PC-3 (cell line): ENCODE data around the gene TMED1. TPM values are rescaled to one million over a fixed set of nuclear protein-coding genes. Genes with fewer than 3 reads are reported as not detected.

Experiments
- ATAC-seq: fragments of 200-7000 bp; cut with Tn5 transposase; 2 replicates; pipeline ENCODE4 v1.9.1; 2020; ENCODE audit warnings: mild to moderate bottlenecking, moderate library complexity
- BruUV-seq: library from RNA; stranded (reverse); fragments of 400-500 nt; replicated peaks from 2 replicates; lab custom pipeline; 2021; lab: Mats Ljungman, UMichigan
- CTCF ChIA-PET: fragments of 300-600 bp; sonication (Branson Sonifier 250); formaldehyde crosslinking; loops from one replicate; lab custom pipeline; 2022; ENCODE audit warnings: antibody characterized with exemption; lab: Charles Lee
- POLR2A ChIA-PET: fragments of 300-600 bp; sonication (Branson Sonifier 250); formaldehyde crosslinking; loops from one replicate; lab custom pipeline; 2022; ENCODE audit warnings: antibody characterized with exemption; ENCODE audit not compliant: unreplicated experiment; lab: Charles Lee
- DNase-seq: peaks from one replicate; pipeline ENCODE4 v3.0.0-alpha.2; 2015
- H2AFZ ChIP-seq: fragments of 300-600 bp; sonication (generic); 2 replicates; pipeline ENCODE4 v1.6.0; 2016; ENCODE audit warnings: antibody characterized with exemption, low read length
- H3F3A ChIP-seq: fragments of 300-600 bp; sonication (generic); one replicate; pipeline ENCODE4 v1.6.0; 2017; ENCODE audit warnings: antibody characterized with exemption, low read length, control low read depth, mild to moderate bottlenecking; ENCODE audit not compliant: unreplicated experiment
- H3K27ac ChIP-seq: fragments of 300-600 bp; sonication (generic); 2 replicates; pipeline ENCODE4 v1.5.1; 2016; ENCODE audit warnings: mild to moderate bottlenecking, low read length
- H3K27me3 ChIP-seq: fragments of 300-600 bp; sonication (generic); 2 replicates; pipeline ENCODE4 v1.6.1; 2016; ENCODE audit warnings: low read length, mixed read lengths
- H3K36me3 ChIP-seq: fragments of 300-600 bp; sonication (generic); 2 replicates; pipeline ENCODE4 v1.6.1; 2016; ENCODE audit warnings: low read depth, mixed run types, low read length, mixed read lengths
- H3K4me1 ChIP-seq: fragments of 300-600 bp; sonication (generic); 2 replicates; pipeline ENCODE4 v1.5.1; 2016; ENCODE audit warnings: low read length; ENCODE audit not compliant: insufficient read depth
- H3K4me2 ChIP-seq: fragments of 300-600 bp; sonication (generic); 2 replicates; pipeline ENCODE4 v1.6.0; 2016; ENCODE audit warnings: low read length
- H3K4me3 ChIP-seq: fragments of 300-600 bp; sonication (generic); 2 replicates; pipeline ENCODE4 v1.5.1; 2016; ENCODE audit warnings: mild to moderate bottlenecking, low read length, mixed read lengths
- H3K79me2 ChIP-seq: fragments of 300-600 bp; sonication (generic); 2 replicates; pipeline ENCODE4 v1.6.1; 2017; ENCODE audit warnings: low read length, mixed read lengths
- H3K9ac ChIP-seq: fragments of 300-600 bp; sonication (generic); 2 replicates; pipeline ENCODE4 v1.6.0; 2016; ENCODE audit warnings: mild to moderate bottlenecking, low read length
- H3K9me2 ChIP-seq: fragments of 300-600 bp; sonication (generic); replicated peaks from 2 replicates; pipeline ENCODE4 v1.6.1; 2016; ENCODE audit warnings: mixed run types, low read length, mixed read lengths
- H3K9me3 ChIP-seq: fragments of 300-600 bp; sonication (generic); 2 replicates; pipeline ENCODE4 v1.6.1; 2016; ENCODE audit warnings: low read length, mixed read lengths
- H4K20me1 ChIP-seq: fragments of 300-600 bp; sonication (generic); 2 replicates; pipeline ENCODE4 v1.6.1; 2016; ENCODE audit warnings: low read length, mixed read lengths
- EZH2 ChIP-seq: fragments of 300-600 bp; sonication (generic); IDR thresholded peaks from one replicate; pipeline ENCODE4 v1.6.1; 2017; ENCODE audit warnings: antibody characterized with exemption, mild to moderate bottlenecking, low read length; ENCODE audit not compliant: unreplicated experiment
- EZH2phosphoT487 ChIP-seq: fragments of 300-600 bp; sonication (generic); IDR thresholded peaks from 2 replicates; pipeline ENCODE4 v1.6.1; 2018; ENCODE audit warnings: mild to moderate bottlenecking, antibody characterized with exemption, low read length, borderline replicate concordance
- intact Hi-C: fragments of 100-400 bp; cut with micrococcal nuclease; formaldehyde crosslinking; loops from 2 replicates; pipeline ENCODE4 v1.9.0; 2023
- total RNA-seq: library from RNA; depleted of rRNA; stranded (reverse); fragments of >200 nt; gene quantifications from 2 replicates; pipeline ENCODE4 v1.2.3, GENCODE V29; 2014
- TF ChIP-seq, protein P1 (sequence below): fragments of 300-600 bp; sonication (generic); conservative IDR thresholded peaks from 2 replicates; pipeline ENCODE4 v1.5.1; 2017; ENCODE audit warnings: antibody characterized with exemption, low read depth, mild to moderate bottlenecking, low read length

The TMED1 gene
- total RNA-seq, 1 experiment from 2014 or later: 81.2 TPM

DNA sequence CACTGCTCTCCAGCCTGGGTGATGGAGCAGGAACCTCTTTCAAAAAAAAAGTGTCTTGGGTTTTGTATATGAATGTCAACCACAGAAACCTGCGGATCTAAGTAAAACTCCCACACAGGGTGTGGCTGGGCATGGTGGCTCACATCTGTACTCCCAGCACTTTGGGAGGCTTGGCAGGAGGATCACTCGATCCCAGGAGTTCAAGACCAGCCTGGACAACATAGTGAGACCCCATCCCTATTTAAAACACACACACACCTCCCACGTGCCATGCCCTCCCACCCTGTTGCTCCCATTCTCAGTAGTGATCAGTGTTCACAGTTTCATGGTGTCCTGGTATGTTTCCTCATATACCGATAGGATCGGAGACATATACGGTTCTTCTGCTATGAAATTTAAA, 9.2 kb downstream of the TMED1 start:
- Histone ChIP-seq H3K9me2 (no peaks in the 10 kb centered on the region), H3K9ac (no peak overlapping the region), H4K20me1 (no peaks in the 10 kb centered on the region), H3K4me1 (no peaks in the 10 kb centered on the region), H3K27me3 (no peaks in the 10 kb centered on the region), H3F3A (no peaks in the 10 kb centered on the region), H3K36me3 (peaks cover 25% of the 10 kb centered on the region), H3K4me2 (no peak overlapping the region), H3K79me2 (no peaks in the 10 kb centered on the region), H3K27ac (no peak overlapping the region), H3K4me3 (no peak overlapping the region), H2AFZ (no peak overlapping the region), H3K9me3 (no peaks in the 10 kb centered on the region)
- ChIA-PET CTCF (no interaction called here), POLR2A (no interaction called here)
- intact Hi-C loops: no loop called here
- TF ChIP-seq EZH2: no peak
- TF ChIP-seq, protein P1, sequence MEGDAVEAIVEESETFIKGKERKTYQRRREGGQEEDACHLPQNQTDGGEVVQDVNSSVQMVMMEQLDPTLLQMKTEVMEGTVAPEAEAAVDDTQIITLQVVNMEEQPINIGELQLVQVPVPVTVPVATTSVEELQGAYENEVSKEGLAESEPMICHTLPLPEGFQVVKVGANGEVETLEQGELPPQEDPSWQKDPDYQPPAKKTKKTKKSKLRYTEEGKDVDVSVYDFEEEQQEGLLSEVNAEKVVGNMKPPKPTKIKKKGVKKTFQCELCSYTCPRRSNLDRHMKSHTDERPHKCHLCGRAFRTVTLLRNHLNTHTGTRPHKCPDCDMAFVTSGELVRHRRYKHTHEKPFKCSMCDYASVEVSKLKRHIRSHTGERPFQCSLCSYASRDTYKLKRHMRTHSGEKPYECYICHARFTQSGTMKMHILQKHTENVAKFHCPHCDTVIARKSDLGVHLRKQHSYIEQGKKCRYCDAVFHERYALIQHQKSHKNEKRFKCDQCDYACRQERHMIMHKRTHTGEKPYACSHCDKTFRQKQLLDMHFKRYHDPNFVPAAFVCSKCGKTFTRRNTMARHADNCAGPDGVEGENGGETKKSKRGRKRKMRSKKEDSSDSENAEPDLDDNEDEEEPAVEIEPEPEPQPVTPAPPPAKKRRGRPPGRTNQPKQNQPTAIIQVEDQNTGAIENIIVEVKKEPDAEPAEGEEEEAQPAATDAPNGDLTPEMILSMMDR: no peak
- no peak for TF ChIP-seq EZH2phosphoT487
- DNase-seq: no peak
- no TSS peak for BruUV-seq
- ATAC-seq: no peak

DNA sequence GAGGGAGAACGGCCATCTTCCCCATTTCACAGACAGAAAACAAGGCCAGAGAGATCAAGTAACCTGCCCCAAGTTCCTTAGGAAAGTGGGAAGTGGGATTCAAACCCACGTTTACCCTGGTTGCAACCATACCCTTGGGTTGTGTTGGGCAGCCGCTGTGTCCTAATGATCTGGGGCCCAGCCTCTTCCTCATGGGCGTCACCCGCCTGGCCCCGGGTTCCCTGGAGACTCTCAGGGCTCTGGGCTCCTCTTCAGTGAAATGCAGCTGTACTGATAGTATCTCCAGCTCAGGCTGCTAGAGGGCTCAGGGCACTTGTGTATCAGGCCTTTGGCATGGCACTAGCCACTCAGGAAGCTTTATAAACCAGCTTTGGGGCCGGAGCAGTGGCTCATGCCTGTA, 9.8 kb downstream of the TMED1 start:
- peaks cover 25% of the 10 kb centered on the region for H3K36me3 ChIP-seq

DNA sequence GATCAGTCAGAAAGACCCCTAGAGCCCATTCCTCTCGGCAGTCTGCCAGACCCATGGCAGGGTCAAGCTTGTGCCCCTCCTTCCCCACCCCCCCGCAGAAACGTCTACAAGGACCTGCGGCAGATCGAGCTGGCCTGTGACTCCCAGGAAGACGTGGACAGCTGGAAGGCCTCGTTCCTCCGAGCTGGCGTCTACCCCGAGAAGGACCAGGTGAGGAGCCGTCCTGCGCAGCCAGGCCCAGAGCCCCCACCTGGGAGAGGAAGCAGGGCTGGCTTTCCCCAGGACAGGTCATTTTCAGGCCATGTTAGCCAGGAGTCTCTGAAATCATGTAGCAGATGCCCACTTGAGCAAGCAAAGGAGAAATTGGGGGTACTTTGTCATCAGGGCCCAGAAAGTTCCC, 12.3 kb downstream of the TMED1 start:
- no peak for ATAC-seq
- H3K79me2 ChIP-seq: no peaks in the 10 kb centered on the region
- POLR2A ChIA-PET: interaction anchor here (0.6 kb wide), 1 partner anchor 340 kb away, joined by 3 read pairs; no protein-coding TSS in a partner anchor

More for the DNA sequence above, 9.8 kb downstream of the TMED1 start:
- intact Hi-C loops: no loop called here
- ATAC-seq: no peak
- ChIA-PET CTCF (no interaction called here), POLR2A (no interaction called here)
- H3K4me3 ChIP-seq: no peak overlapping the region
- no peaks in the 10 kb centered on the region for H3K79me2 ChIP-seq
- no peak overlapping the region for H2AFZ ChIP-seq
- H3K4me1 ChIP-seq: no peaks in the 10 kb centered on the region
- H3K4me2 ChIP-seq: no peak overlapping the region
- H3K9me2 ChIP-seq: no peaks in the 10 kb centered on the region
- H3K27ac ChIP-seq: no peak overlapping the region
- no peaks in the 10 kb centered on the region for H3K27me3 ChIP-seq
- no TSS peak for BruUV-seq
- no peak overlapping the region for H3K9ac ChIP-seq
- H3F3A ChIP-seq: no peaks in the 10 kb centered on the region
- no peaks in the 10 kb centered on the region for H4K20me1 ChIP-seq
- TF ChIP-seq EZH2phosphoT487: no peak
- TF ChIP-seq EZH2: no peak
- TF ChIP-seq, protein P1: no peak
- no peaks in the 10 kb centered on the region for H3K9me3 ChIP-seq
- DNase-seq: no peak

More for the DNA sequence above, 12.3 kb downstream of the TMED1 start:
- Histone ChIP-seq H3K36me3 (peaks cover 27% of the 10 kb centered on the region), H3K9me3 (no peaks in the 10 kb centered on the region), H3K9me2 (no peaks in the 10 kb centered on the region), H4K20me1 (0 out of 2 replicates have a peak, but pooled peaks cover 4% of the 10 kb centered on the region), H3K4me2 (no peak overlapping the region), H3F3A (no peaks in the 10 kb centered on the region), H3K4me1 (no peaks in the 10 kb centered on the region), H2AFZ (no peak overlapping the region), H3K27ac (no peak overlapping the region), H3K9ac (no peak overlapping the region), H3K4me3 (no peak overlapping the region), H3K27me3 (no peaks in the 10 kb centered on the region)
- no peak for TF ChIP-seq EZH2
- TF ChIP-seq, protein P1: no peak
- TF ChIP-seq EZH2phosphoT487: no peak
- CTCF ChIA-PET: no interaction called here
- intact Hi-C loops: no loop called here
- no TSS peak for BruUV-seq
- DNase-seq: no peak
